ENCODE measurements around the gene WDR54.

The WDR54 gene, protein sequence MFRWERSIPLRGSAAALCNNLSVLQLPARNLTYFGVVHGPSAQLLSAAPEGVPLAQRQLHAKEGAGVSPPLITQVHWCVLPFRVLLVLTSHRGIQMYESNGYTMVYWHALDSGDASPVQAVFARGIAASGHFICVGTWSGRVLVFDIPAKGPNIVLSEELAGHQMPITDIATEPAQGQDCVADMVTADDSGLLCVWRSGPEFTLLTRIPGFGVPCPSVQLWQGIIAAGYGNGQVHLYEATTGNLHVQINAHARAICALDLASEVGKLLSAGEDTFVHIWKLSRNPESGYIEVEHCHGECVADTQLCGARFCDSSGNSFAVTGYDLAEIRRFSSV

DNA sequence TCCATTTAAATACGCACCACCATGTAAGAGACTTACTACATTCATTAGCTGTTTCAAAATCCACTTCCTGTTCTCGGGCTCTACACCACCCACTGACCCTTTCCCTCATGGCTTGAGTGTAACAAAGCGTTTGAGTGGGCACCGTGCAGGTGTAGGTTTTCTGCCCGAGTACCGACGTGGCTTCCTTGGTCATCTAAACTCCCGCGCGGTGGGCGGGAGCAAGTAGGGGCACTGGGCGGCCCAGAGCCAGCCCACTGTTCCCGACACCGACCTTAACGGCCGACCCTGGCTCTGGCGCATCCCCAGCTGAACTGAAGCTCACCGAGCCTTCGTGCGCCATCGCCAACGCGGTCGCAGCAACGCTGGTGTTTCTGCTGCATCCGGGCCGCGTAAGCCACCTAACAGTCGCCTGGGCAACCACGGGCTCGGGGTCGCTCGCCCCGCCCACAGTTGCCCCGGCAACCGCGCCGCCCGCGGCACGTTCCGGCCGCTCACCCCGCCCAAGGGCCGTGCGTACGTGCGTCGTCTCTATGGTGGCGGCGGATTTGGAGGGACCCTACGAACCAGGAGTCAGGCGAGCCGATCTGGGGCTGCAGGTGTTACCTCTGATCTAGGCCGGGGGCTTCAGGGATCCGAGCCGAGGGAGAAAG, at the start of gene WDR54, which contains the start of gene C2orf81:
TSS of gene WDR54 (plus strand) at position 510 of the 650 bp plus-strand sequence. CDS start 424 bp downstream, outside the sequence.
TSS of gene C2orf81 (minus strand) at position 399 of the 650 bp plus-strand sequence. CDS start at position 340, 59 bp downstream.
- Histone ChIP-seq H3K4me3 (ENCODE audit: low read depth in 1 of 2, low read length in 2 of 2) (peak within 1 kb of the TSS; percentile 81 to 86), H3K9ac (ENCODE audit: low read depth in 1 of 2, low read length in 2 of 2) (peak within 1 kb of the TSS; percentile 49 to 73), H3K4me1 (ENCODE audit: control insufficient read depth in 1 of 2, insufficient read depth in 2 of 2, low read length in 2 of 2) (peaks cover 16% of the 10 kb centered on the region in 2 donors), H3K36me3 (ENCODE audit: control insufficient read depth in 1 of 2, insufficient read depth in 2 of 2, low read length in 2 of 2) (peaks cover 10 to 20% of the 10 kb centered on the region in 2 donors), H3K27ac (ENCODE audit: low read depth, low read length) (peak within 1 kb of the TSS; percentile 23), H3K9me3 (ENCODE audit: control insufficient read depth in 1 of 2, low read length in 2 of 2) (no peaks in the 10 kb centered on the region), H3K27me3 (ENCODE audit: control insufficient read depth in 1 of 2, insufficient read depth in 2 of 2, low read length in 2 of 2) (no peaks in the 10 kb centered on the region)

DNA sequence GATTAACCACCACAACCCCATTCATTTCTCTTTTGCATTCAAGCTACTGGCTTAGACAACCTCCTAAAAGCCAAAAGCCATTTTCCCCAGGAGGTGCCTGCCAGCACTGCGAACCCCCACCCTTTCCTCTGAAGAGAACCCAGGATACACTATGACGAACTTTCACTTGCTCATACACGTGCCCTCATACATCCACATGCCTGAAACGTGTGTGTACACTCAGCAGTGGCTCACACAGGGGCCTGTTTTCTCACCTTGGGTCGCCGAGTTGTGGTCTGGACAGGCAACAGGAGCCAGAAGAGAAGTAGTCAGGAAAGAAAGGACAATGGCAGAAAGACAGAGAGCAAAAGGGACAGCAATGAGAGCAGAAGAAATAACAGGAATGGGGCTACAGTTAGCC, 48.9 kb upstream of the WDR54 start:
- Histone ChIP-seq H3K4me1 (ENCODE audit: control insufficient read depth in 1 of 2, insufficient read depth in 2 of 2, low read length in 2 of 2) (peaks cover 5 to 10% of the 10 kb centered on the region in 2 donors), H3K27me3 (ENCODE audit: control insufficient read depth in 1 of 2, insufficient read depth in 2 of 2, low read length in 2 of 2) (no peaks in the 10 kb centered on the region), H3K9ac (ENCODE audit: low read depth in 1 of 2, low read length in 2 of 2) (no peak overlapping the region), H3K9me3 (ENCODE audit: control insufficient read depth in 1 of 2, low read length in 2 of 2) (no peaks in the 10 kb centered on the region), H3K4me3 (ENCODE audit: low read depth in 1 of 2, low read length in 2 of 2) (no peak overlapping the region), H3K27ac (ENCODE audit: low read depth, low read length) (no peak overlapping the region), H3K36me3 (ENCODE audit: control insufficient read depth in 1 of 2, insufficient read depth in 2 of 2, low read length in 2 of 2) (peaks cover 43 to 56% of the 10 kb centered on the region in 2 donors)

DNA sequence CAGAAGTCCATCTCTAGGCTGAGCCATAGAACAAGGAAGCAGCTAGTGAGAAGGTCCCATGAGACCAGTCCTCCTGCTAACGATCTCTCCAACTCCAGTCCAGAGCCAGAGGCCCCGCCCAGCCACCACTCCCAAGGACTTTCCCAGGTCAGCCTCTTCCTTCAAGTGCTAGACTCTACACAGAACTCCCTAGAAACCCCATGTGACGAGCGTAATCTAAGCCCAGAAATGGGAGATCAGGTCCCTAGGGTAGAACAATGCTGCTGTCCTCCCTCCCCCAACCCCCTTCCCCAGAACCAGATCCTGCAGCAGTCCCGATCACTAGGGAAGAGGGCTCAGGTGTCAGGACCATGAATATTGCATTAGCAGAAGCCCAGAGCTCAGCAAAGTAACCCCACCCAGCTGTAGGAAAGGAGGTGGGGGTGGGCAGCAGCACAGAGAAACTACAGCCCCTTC, 48.3 kb upstream of the WDR54 start:
- Histone ChIP-seq H3K9ac (ENCODE audit: low read depth in 1 of 2, low read length in 2 of 2) (no peak overlapping the region), H3K4me3 (ENCODE audit: low read depth in 1 of 2, low read length in 2 of 2) (no peak overlapping the region)

DNA sequence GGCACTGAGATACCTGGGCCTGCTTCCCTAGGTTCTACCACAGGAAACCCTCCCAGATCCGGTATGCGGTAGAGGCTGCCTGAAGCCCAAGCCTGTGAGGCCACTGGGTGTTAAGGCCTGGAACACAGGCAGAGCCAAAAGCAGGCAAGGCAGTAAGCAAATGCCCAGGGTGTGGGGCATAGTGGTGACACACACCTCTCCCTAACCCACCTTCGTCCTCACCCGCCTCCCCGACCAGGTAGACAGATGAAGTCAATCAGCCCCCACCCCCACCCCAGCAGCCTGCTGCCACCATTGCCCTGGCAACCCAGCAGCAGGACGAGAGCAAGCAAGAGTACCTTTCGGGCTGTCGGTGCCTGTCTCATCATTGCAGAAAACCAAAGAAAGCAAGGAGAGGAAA, 47.5 kb upstream of the WDR54 start:
- H3K9me3 ChIP-seq (ENCODE audit: control insufficient read depth in 1 of 2, low read length in 2 of 2): no peaks in the 10 kb centered on the region
- peaks cover 33 to 46% of the 10 kb centered on the region in 2 donors for H3K36me3 ChIP-seq (ENCODE audit: control insufficient read depth in 1 of 2, insufficient read depth in 2 of 2, low read length in 2 of 2)
- H3K27ac ChIP-seq (ENCODE audit: low read depth, low read length): no peak overlapping the region
- H3K9ac ChIP-seq (ENCODE audit: low read depth in 1 of 2, low read length in 2 of 2): no peak overlapping the region
- no peaks in the 10 kb centered on the region for H3K27me3 ChIP-seq (ENCODE audit: control insufficient read depth in 1 of 2, insufficient read depth in 2 of 2, low read length in 2 of 2)
- no peak overlapping the region for H3K4me3 ChIP-seq (ENCODE audit: low read depth in 1 of 2, low read length in 2 of 2)
- H3K4me1 ChIP-seq (ENCODE audit: control insufficient read depth in 1 of 2, insufficient read depth in 2 of 2, low read length in 2 of 2): peaks cover 5 to 10% of the 10 kb centered on the region in 2 donors

More for the DNA sequence above, 48.3 kb upstream of the WDR54 start:
- H3K27me3 ChIP-seq (ENCODE audit: control insufficient read depth in 1 of 2, insufficient read depth in 2 of 2, low read length in 2 of 2): no peaks in the 10 kb centered on the region
- H3K4me1 ChIP-seq (ENCODE audit: control insufficient read depth in 1 of 2, insufficient read depth in 2 of 2, low read length in 2 of 2): peaks cover 5 to 10% of the 10 kb centered on the region in 2 donors
- peaks cover 41 to 53% of the 10 kb centered on the region in 2 donors for H3K36me3 ChIP-seq (ENCODE audit: control insufficient read depth in 1 of 2, insufficient read depth in 2 of 2, low read length in 2 of 2)
- no peaks in the 10 kb centered on the region for H3K9me3 ChIP-seq (ENCODE audit: control insufficient read depth in 1 of 2, low read length in 2 of 2)
- no peak overlapping the region for H3K27ac ChIP-seq (ENCODE audit: low read depth, low read length)

DNA sequence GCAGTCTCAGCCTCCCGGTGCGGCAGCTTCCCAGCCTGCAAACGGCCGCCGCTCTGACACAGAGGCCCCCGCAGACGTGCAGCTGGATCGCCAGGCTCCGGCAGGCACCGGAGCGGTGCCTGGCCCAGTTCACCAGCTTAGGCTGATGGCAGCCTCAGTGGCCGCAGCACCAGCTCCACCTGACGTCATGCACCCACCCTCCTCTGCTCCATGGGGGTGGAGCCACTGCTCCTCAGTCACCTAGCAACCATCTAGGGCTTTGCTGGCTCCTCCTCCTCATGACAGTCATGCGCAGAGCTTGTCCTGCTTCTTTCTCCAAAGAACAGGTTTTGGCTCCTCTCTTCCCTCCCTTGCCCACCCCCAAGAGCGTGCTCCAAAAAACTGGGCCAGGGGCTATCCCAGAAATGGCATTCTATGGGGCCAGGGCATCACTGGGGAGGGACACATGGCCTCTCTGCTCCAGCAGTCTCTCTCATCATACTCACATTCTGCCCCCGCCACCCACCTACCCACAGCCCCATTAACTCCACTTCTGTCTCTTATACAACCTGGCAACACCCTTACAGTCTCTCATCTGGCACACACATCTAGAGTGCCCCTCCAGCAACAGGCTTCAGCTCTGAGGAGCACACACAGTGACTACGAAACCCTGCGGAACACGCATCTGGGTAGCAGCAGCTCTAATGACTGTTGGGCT, 46.9 kb upstream of the WDR54 start:
- Histone ChIP-seq H3K9ac (ENCODE audit: low read depth in 1 of 2, low read length in 2 of 2) (no peak overlapping the region), H3K4me1 (ENCODE audit: control insufficient read depth in 1 of 2, insufficient read depth in 2 of 2, low read length in 2 of 2) (peaks cover 6 to 12% of the 10 kb centered on the region in 2 donors), H3K4me3 (ENCODE audit: low read depth in 1 of 2, low read length in 2 of 2) (no peak overlapping the region), H3K27ac (ENCODE audit: low read depth, low read length) (no peak overlapping the region), H3K36me3 (ENCODE audit: control insufficient read depth in 1 of 2, insufficient read depth in 2 of 2, low read length in 2 of 2) (peaks cover 29 to 39% of the 10 kb centered on the region in 2 donors), H3K9me3 (ENCODE audit: control insufficient read depth in 1 of 2, low read length in 2 of 2) (no peaks in the 10 kb centered on the region), H3K27me3 (ENCODE audit: control insufficient read depth in 1 of 2, insufficient read depth in 2 of 2, low read length in 2 of 2) (no peaks in the 10 kb centered on the region)

DNA sequence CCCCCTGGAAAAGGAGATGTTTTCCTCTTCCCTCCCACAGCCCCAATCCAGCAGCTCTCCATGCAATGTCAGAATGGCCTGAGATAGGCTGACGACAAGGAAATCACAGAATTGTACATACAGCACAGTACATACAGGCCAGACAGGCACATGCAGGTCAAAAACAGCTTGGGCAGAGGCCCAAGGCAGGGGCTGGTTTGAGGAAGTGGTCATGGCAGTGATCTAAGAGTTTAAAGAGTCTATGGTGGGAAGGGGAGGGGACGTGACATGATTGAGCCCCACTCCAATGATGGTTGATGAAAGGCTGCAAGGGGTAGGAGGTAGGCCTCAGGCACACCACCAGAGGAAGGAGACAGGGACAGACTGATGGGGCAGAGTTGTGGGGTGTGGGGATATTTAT, 45.7 kb upstream of the WDR54 start:
- Histone ChIP-seq H3K9me3 (ENCODE audit: control insufficient read depth in 1 of 2, low read length in 2 of 2) (no peaks in the 10 kb centered on the region), H3K27me3 (ENCODE audit: control insufficient read depth in 1 of 2, insufficient read depth in 2 of 2, low read length in 2 of 2) (no peaks in the 10 kb centered on the region), H3K4me1 (ENCODE audit: control insufficient read depth in 1 of 2, insufficient read depth in 2 of 2, low read length in 2 of 2) (peaks cover 18 to 24% of the 10 kb centered on the region in 2 donors), H3K36me3 (ENCODE audit: control insufficient read depth in 1 of 2, insufficient read depth in 2 of 2, low read length in 2 of 2) (peaks cover 20 to 27% of the 10 kb centered on the region in 2 donors), H3K9ac (ENCODE audit: low read depth in 1 of 2, low read length in 2 of 2) (no peak overlapping the region), H3K4me3 (ENCODE audit: low read depth in 1 of 2, low read length in 2 of 2) (no peak overlapping the region), H3K27ac (ENCODE audit: low read depth, low read length) (no peak overlapping the region)

DNA sequence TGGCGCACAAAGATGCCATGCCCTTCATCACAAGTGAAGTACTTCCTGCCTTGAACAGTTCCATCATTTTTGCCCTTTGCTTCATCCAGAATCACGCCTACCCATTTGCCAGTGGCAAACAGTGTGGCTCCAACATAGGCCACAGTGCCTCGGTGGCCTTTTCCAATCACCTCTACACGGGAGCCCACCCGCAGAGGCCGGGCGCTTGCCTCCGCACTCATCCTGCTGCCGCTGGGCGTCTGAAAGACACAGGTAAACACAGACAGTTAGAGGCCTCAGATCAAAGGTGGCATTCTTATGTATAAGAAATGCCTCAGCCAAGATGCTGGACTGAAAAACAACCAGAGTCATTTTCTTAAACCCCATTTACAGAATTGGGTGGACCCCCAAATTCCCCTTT, 43.5 kb upstream of the WDR54 start:
- Histone ChIP-seq H3K9me3 (ENCODE audit: control insufficient read depth in 1 of 2, low read length in 2 of 2) (no peaks in the 10 kb centered on the region), H3K27ac (ENCODE audit: low read depth, low read length) (no peak overlapping the region), H3K36me3 (ENCODE audit: control insufficient read depth in 1 of 2, insufficient read depth in 2 of 2, low read length in 2 of 2) (peaks cover 16 to 20% of the 10 kb centered on the region in 2 donors), H3K4me3 (ENCODE audit: low read depth in 1 of 2, low read length in 2 of 2) (no peak overlapping the region), H3K9ac (ENCODE audit: low read depth in 1 of 2, low read length in 2 of 2) (no peak overlapping the region), H3K4me1 (ENCODE audit: control insufficient read depth in 1 of 2, insufficient read depth in 2 of 2, low read length in 2 of 2) (peaks cover 19 to 24% of the 10 kb centered on the region in 2 donors), H3K27me3 (ENCODE audit: control insufficient read depth in 1 of 2, insufficient read depth in 2 of 2, low read length in 2 of 2) (no peaks in the 10 kb centered on the region)

DNA sequence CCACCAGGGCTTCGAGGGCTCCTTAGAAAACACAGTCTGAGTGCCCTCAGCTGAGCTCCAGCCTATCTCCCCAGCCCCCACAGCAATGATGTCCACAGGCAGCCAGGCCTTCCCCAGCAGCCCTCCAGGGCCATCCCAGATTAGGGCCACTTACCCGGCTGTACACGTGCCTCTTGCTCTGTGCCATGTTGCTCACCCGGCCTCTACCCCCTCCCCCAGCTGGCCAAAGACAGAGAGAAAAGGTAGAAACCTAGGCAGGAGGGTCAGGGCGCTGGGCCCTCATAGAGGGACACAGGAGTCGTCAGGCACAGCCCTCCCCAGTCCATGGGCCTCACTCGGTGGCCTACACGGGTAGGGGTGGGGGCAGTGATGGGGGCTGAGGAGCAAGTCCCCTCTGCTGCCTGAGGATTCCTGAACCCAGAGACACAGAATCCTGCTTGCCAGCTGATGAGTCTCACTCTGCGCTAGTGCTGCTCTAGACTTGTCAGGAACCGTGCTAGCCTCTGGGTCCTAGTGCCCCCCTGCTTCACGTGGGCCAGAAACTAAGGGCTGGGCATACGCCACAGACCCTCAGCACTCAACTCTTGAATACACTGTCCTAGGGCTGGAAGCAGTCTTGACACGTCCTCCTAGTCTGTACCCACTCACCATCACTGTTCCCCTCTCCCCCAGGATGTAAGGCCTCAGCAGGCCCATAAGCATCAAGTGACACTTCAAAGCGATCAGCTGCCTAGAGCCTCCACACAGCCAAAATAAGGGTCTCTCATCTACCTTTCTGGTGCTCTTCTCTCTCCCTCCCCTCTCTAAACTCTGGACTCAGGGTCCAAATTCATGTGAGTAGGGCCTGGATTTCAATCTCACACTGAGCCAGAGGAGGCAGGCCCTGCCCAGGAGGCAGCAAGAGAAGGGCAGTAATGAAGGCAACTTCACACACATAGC, 41.4 kb upstream of the WDR54 start, which contains the start of gene DCTN1:
TSS of gene DCTN1 (minus strand) at position 461 of the 939 bp plus-strand sequence. CDS start at position 187, 274 bp downstream.
- Histone ChIP-seq H3K9ac (ENCODE audit: low read depth in 1 of 2, low read length in 2 of 2) (peak within 1 kb of the TSS; percentile 6 to 45), H3K36me3 (ENCODE audit: control insufficient read depth in 1 of 2, insufficient read depth in 2 of 2, low read length in 2 of 2) (peaks cover 16 to 30% of the 10 kb centered on the region in 2 donors), H3K4me3 (ENCODE audit: low read depth in 1 of 2, low read length in 2 of 2) (peak within 1 kb of the TSS; percentile 44 to 48), H3K4me1 (ENCODE audit: control insufficient read depth in 1 of 2, insufficient read depth in 2 of 2, low read length in 2 of 2) (peaks cover 14 to 18% of the 10 kb centered on the region in 2 donors), H3K27ac (ENCODE audit: low read depth, low read length) (no peak within 1 kb of the TSS), H3K27me3 (ENCODE audit: control insufficient read depth in 1 of 2, insufficient read depth in 2 of 2, low read length in 2 of 2) (no peaks in the 10 kb centered on the region), H3K9me3 (ENCODE audit: control insufficient read depth in 1 of 2, low read length in 2 of 2) (no peaks in the 10 kb centered on the region)

DNA sequence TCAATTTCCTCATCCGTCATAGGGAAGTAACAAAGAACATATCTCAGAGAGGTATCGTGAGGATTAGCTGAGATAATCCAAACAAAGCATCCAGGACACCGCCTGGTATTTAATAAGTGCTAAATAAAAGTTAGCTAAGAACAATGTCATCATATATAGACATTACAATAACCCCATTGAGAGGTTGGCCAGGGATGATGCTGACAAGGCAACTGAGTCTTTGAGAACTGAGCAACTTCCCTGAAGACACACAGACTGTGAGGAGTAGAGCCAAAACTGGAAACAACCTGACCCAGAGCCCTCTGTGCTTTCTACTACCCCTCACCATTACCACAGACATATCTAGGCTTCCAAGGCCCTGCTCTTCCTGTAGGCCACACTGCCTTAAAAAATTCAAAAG, 39.8 kb upstream of the WDR54 start:
- Histone ChIP-seq H3K4me3 (ENCODE audit: low read depth in 1 of 2, low read length in 2 of 2) (no peak overlapping the region), H3K36me3 (ENCODE audit: control insufficient read depth in 1 of 2, insufficient read depth in 2 of 2, low read length in 2 of 2) (peaks cover 12 to 31% of the 10 kb centered on the region in 2 donors), H3K9me3 (ENCODE audit: control insufficient read depth in 1 of 2, low read length in 2 of 2) (no peaks in the 10 kb centered on the region), H3K9ac (ENCODE audit: low read depth in 1 of 2, low read length in 2 of 2) (no peak overlapping the region), H3K27me3 (ENCODE audit: control insufficient read depth in 1 of 2, insufficient read depth in 2 of 2, low read length in 2 of 2) (no peaks in the 10 kb centered on the region), H3K4me1 (ENCODE audit: control insufficient read depth in 1 of 2, insufficient read depth in 2 of 2, low read length in 2 of 2) (peaks cover 14 to 18% of the 10 kb centered on the region in 2 donors), H3K27ac (ENCODE audit: low read depth, low read length) (no peak overlapping the region)
